ENCODE results near the gene OPRD1. TPM values are rescaled to one million over a fixed set of nuclear protein-coding genes. Genes with fewer than 3 reads are reported as not detected.

OPRD1 gene
- total and polyA plus RNA-seq, 2 donors (not counting 1 experiment from before 2014, with no cell fraction given): not detected

- H3K36me3 ChIP-seq (replicated peaks in 1 of 2; ENCODE audit: control extremely low read depth in 1 of 2, control insufficient read depth in 1 of 2, extremely low read depth in 1 of 2, insufficient read depth in 2 of 2, low read length in 1 of 2): no peaks in the 10 kb centered on the region
- H3K27me3 ChIP-seq (replicated peaks in 1 of 4; ENCODE audit: control extremely low read depth in 1 of 4, control insufficient read depth in 3 of 4, insufficient read depth in 4 of 4, low read length in 3 of 4): no peaks in the 10 kb centered on the region
- H4K20me1 ChIP-seq (ENCODE audit: control insufficient read depth, insufficient read depth, low read length, poor library complexity, severe bottlenecking): no peaks in the 10 kb centered on the region
- no peaks in the 10 kb centered on the region for H3K27me3 Mint-ChIP-seq
- WGBS (ENCODE audit: insufficient coverage): 37% methylated on average over 13 of the region's 24 CpGs
- TF ChIP-seq EZH2 (IDR thresholded peaks at IDR 0.05; ENCODE audit: borderline replicate concordance, insufficient read depth, low read depth, low read length, poor library complexity, severe bottlenecking) (no peak), CTCF (IDR thresholded peaks at IDR 0.05) (no peak)
- ChIA-PET CTCF (interaction anchor here (0.7 to 5.2 kb wide), 4 partner anchors 12 to 310 kb away, joined by 3 to 39 read pairs (median 9); partner anchors contain the start of gene EPB41), POLR2A (interaction anchor here (0.6 to 2.2 kb wide), 3 partner anchors 21 to 293 kb away, joined by 6 to 12 read pairs (median 6); partner anchors contain the start of genes EPB41 and SRSF4)
- intact Hi-C loops (cut with micrococcal nuclease): loop anchor here (1.0 to 10.0 kb wide), 5 partner anchors 26 to 633 kb away; partner anchors contain the start of genes EPB41, RCC1 and SESN2
- no peak for ATAC-seq (ENCODE audit: low read depth)
- peak overlapping the region; percentile 88 for H3K27ac Mint-ChIP-seq
- peak overlapping the region; percentile 52 to 97 for H3K27ac ChIP-seq (ENCODE audit: low read length in 2 of 2)
- H3K4me3 Mint-ChIP-seq: peak overlapping the region; percentile 89
- H3K79me2 ChIP-seq (ENCODE audit: control insufficient read depth, insufficient read depth, low read length): peaks cover 35% of the 10 kb centered on the region
- H3K4me1 Mint-ChIP-seq: peaks cover 60% of the 10 kb centered on the region
- H3K9me3 ChIP-seq (ENCODE audit: control extremely low read depth in 1 of 3, control insufficient read depth in 2 of 3, insufficient read depth in 1 of 3, low read length in 2 of 3): no peaks in the 10 kb centered on the region
- no peaks in the 10 kb centered on the region for H3K9me3 Mint-ChIP-seq (ENCODE audit: insufficient read depth)
- peak; percentile 39 for DNase-seq
- peaks cover 26 to 48% of the 10 kb centered on the region in 2 donors for H3K4me1 ChIP-seq (ENCODE audit: control insufficient read depth in 2 of 2, insufficient read depth in 2 of 2, low read length in 2 of 2)
- peak overlapping the region; percentile 69 for H2AFZ ChIP-seq (ENCODE audit: insufficient read depth, low read depth, low read length, poor library complexity, severe bottlenecking)
- peak overlapping the region; percentile 92 for H3K4me2 ChIP-seq (replicated peaks; ENCODE audit: low read depth, low read length, poor library complexity, severe bottlenecking)
- H3K4me3 ChIP-seq (ENCODE audit: control extremely low read depth in 1 of 5, extremely low read depth in 1 of 5, insufficient read depth in 1 of 5, low read depth in 2 of 5, low read length in 4 of 5): peak overlapping the region; percentile 44 to 93 (median 82)
- H3K9ac ChIP-seq (ENCODE audit: low read length): peak overlapping the region; percentile 96
These were observed 76.1 kb downstream of the OPRD1 start for GRCh38 chr1:28887835-28888682.

Data from B cell (primary cell).